Thyroid gland (tissue), 4 donors: ENCODE measurements around the gene NUDT16L1. TPM values are rescaled to one million over a fixed set of nuclear protein-coding genes. Genes with fewer than 3 reads are reported as not detected.

ENCODE experiments used
- DNase-seq, 2 donors: peaks; one replicate each; pipeline ENCODE4 v3.0.0-alpha.2; 2019
- H3K27ac ChIP-seq, 3 donors: fragments of 200-600 bp; sonication (generic); 1 replicate in 2 of 3; 2 replicates in 1 of 3; pipeline ENCODE4 v1.5.1; 2016 to 2019; ENCODE audit warnings: mild to moderate bottlenecking in 1 of 3, moderate library complexity in 1 of 3
- H3K27me3 ChIP-seq: fragments of 200-600 bp; sonication (generic); one replicate; pipeline ENCODE4 v1.5.1; 2019
- H3K36me3 ChIP-seq, 2 donors: fragments of 200-600 bp; sonication (generic); one replicate each; pipeline ENCODE4 v1.5.1; 2016 to 2019
- H3K4me1 ChIP-seq, 2 donors: fragments of 200-600 bp; sonication (generic); one replicate each; pipeline ENCODE4 v1.5.1; 2017 to 2019
- H3K4me3 ChIP-seq, 3 donors: fragments of 200-600 bp; sonication (generic); replicated peaks in 1 of 3; 1 replicate in 2 of 3; 2 replicates in 1 of 3; pipeline ENCODE4 v1.5.1; 2016; ENCODE audit warnings: mild to moderate bottlenecking in 1 of 3
- H3K9me3 ChIP-seq: fragments of 200-600 bp; sonication (generic); one replicate; pipeline ENCODE4 v1.5.1; 2017
- CTCF ChIP-seq, 6 experiments: fragments of 200-600 bp in 3 of 6; fragments of 450-650 bp in 3 of 6; sonication (generic) in 3 of 6; IDR thresholded peaks; one replicate each; pipeline ENCODE4 v1.5.1; 2016 to 2019; ENCODE audit warnings: antibody characterized with exemption in 6 of 6, mild to moderate bottlenecking in 2 of 6, inconsistent platforms in 1 of 6, moderate library complexity in 1 of 6
- POLR2A ChIP-seq, 2 donors: fragments of 450-650 bp; IDR thresholded peaks; one replicate each; pipeline ENCODE4 v1.6.1; 2017; ENCODE audit warnings: antibody characterized with exemption in 2 of 2, mild to moderate bottlenecking in 2 of 2, moderate library complexity in 1 of 2
- WGBS, 2 donors: methylation state at CpG; one replicate each; pipeline ENCODE4 v1.1.5; 2017; 5-methylcytosine and 5-hydroxymethylcytosine counted together
- intact Hi-C: fragments of 100-400 bp; cut with DNase I; formaldehyde crosslinking; loops from one replicate; pipeline ENCODE4 v1.15.1; 2023
- total RNA-seq, 4 donors: library from RNA; depleted of rRNA; stranded (reverse); fragments of >200 nt; gene quantifications; one replicate each; pipeline ENCODE4 v1.2.3, GENCODE V29; 2016

NUDT16L1 gene
- total RNA-seq, 4 donors from 2014 or later = 27.0 to 61.1 (median 38.9) TPM

GRCh38 chr16:4675864-4676786, 17.2 kb upstream of the NUDT16L1 start:
- peaks cover 26 to 31% of the 10 kb centered on the region in 2 donors for H3K4me1 ChIP-seq
- no peak for TF ChIP-seq CTCF (IDR thresholded peaks at IDR 0.05)
- TF ChIP-seq POLR2A (IDR thresholded peaks at IDR 0.05) = no peak
- H3K27ac ChIP-seq = peak overlapping the region in 2 of 3 donors; percentile 41 to 44
- 79 to 87% methylated on average over 18 to 20 of the region's 23 CpGs for WGBS, 2 donors
- H3K9me3 ChIP-seq = no peaks in the 10 kb centered on the region
- H3K4me3 ChIP-seq = no peak overlapping the region
- DNase-seq = no peak
- H3K27me3 ChIP-seq = no peaks in the 10 kb centered on the region
- peaks cover 9 to 11% of the 10 kb centered on the region in 2 donors for H3K36me3 ChIP-seq
- intact Hi-C loops = no loop called here

- Histone ChIP-seq H3K27ac (peak overlapping the region in 2 of 3 donors; percentile 44 to 55), H3K4me3 (no peak overlapping the region), H3K36me3 (peaks cover 10 to 11% of the 10 kb centered on the region in 2 donors), H3K4me1 (peaks cover 26 to 31% of the 10 kb centered on the region in 2 donors), H3K27me3 (no peaks in the 10 kb centered on the region), H3K9me3 (no peaks in the 10 kb centered on the region)
- DNase-seq = no peak
- WGBS, 2 donors = 74 to 79% methylated on average over 11 of the region's 11 CpGs
- TF ChIP-seq POLR2A (IDR thresholded peaks at IDR 0.05) (no peak), CTCF (IDR thresholded peaks at IDR 0.05) (no peak)
- intact Hi-C loops = no loop called here
Observed at GRCh38 chr16:4676831-4677230, 16.5 kb upstream of the NUDT16L1 start.

GRCh38 chr16:4677390-4677789, 16.0 kb upstream of the NUDT16L1 start:
- TF ChIP-seq CTCF (IDR thresholded peaks at IDR 0.05) = peak in 1 of 6 experiments; percentile 6
- TF ChIP-seq POLR2A (IDR thresholded peaks at IDR 0.05) = no peak
- Histone ChIP-seq H3K27ac (peak overlapping the region in 2 of 3 donors; percentile 44 to 55), H3K9me3 (no peaks in the 10 kb centered on the region), H3K27me3 (no peaks in the 10 kb centered on the region), H3K36me3 (peaks cover 16% of the 10 kb centered on the region in 2 donors), H3K4me1 (peaks cover 26 to 31% of the 10 kb centered on the region in 2 donors), H3K4me3 (no peak overlapping the region)
- intact Hi-C loops = no loop called here
- DNase-seq = peak; percentile 92 to 96
- 47 to 49% methylated on average over 9 to 11 of the region's 17 CpGs for WGBS, 2 donors

- Histone ChIP-seq H3K9me3 (no peaks in the 10 kb centered on the region), H3K27ac (peak overlapping the region in 2 of 3 donors; percentile 9 to 30), H3K27me3 (no peaks in the 10 kb centered on the region), H3K36me3 (peaks cover 19 to 22% of the 10 kb centered on the region in 2 donors), H3K4me3 (no peak overlapping the region), H3K4me1 (peaks cover 26 to 31% of the 10 kb centered on the region in 2 donors)
- TF ChIP-seq POLR2A (IDR thresholded peaks at IDR 0.05) (no peak), CTCF (IDR thresholded peaks at IDR 0.05) (no peak)
- WGBS, 2 donors = 92 to 97% methylated on average over 6 to 9 of the region's 9 CpGs
- DNase-seq = no peak
- intact Hi-C loops = no loop called here
Observed at GRCh38 chr16:4677994-4678393, 15.4 kb upstream of the NUDT16L1 start.

GRCh38 chr16:4678596-4678995, 14.8 kb upstream of the NUDT16L1 start:
- peaks cover 26 to 31% of the 10 kb centered on the region in 2 donors for H3K4me1 ChIP-seq
- WGBS, 2 donors = 36 to 42% methylated on average over 6 of the region's 6 CpGs
- DNase-seq = peak; percentile 52 to 53
- H3K36me3 ChIP-seq = peaks cover 17 to 20% of the 10 kb centered on the region in 2 donors
- intact Hi-C loops = no loop called here
- TF ChIP-seq CTCF (IDR thresholded peaks at IDR 0.05) = no peak
- no peak for TF ChIP-seq POLR2A (IDR thresholded peaks at IDR 0.05)
- H3K27me3 ChIP-seq = no peaks in the 10 kb centered on the region
- peak overlapping the region; percentile 30 to 74 (median 54) for H3K27ac ChIP-seq
- no peaks in the 10 kb centered on the region for H3K9me3 ChIP-seq
- no peak overlapping the region for H3K4me3 ChIP-seq
